Measurements from ENCODE around the gene ENC1. TPM values are rescaled to one million over a fixed set of nuclear protein-coding genes. Genes with fewer than 3 reads are reported as not detected.

Gene ENC1
- total and polyA plus RNA-seq, 2 of the 8 experiments (the other 6 are each of a cell fraction or from before 2014, with no cell fraction given), result 5.5 to 13.2 TPM

GRCh38 chr5:74640954-74641734 is 616 bp upstream of the ENC1 start:
- ChIA-PET POLR2A (ENCODE audit: partially characterized antibody) (interaction anchor here (0.6 to 2.3 kb wide), 33 partner anchors 8 to 710 kb away, joined by 3 to 24 read pairs (median 4); no protein-coding TSS in a partner anchor), CTCF (ENCODE audit: partially characterized antibody) (interaction anchor here (0.7 to 4.0 kb wide), 19 partner anchors 8 to 739 kb away, joined by 3 to 17 read pairs (median 4); no protein-coding TSS in a partner anchor)
- Histone ChIP-seq H3K18ac (ENCODE audit: extremely low read depth, low read length) (peak overlapping the region; percentile 81; the same call in 1 of the 2 replicates), H3K23ac (ENCODE audit: insufficient read length) (no peak overlapping the region), H3K56ac (replicated peaks; ENCODE audit: insufficient read length, low read depth, low read length) (no peak overlapping the region), H3K36me3 (ENCODE audit: control insufficient read depth in 2 of 4, insufficient read depth in 4 of 4, low read length in 3 of 4) (no peaks in the 10 kb centered on the region), H2BK120ac (replicated peaks; ENCODE audit: low read depth, low read length) (peak overlapping the region; percentile 51), H4K20me1 (replicated peaks in 1 of 2; ENCODE audit: control insufficient read depth in 1 of 2, insufficient read depth in 2 of 2, low read length in 2 of 2) (peaks cover 3 to 4% of the 10 kb centered on the region in 2 experiments), H2BK20ac (ENCODE audit: low read length) (no peak overlapping the region), H3K4me1 (replicated peaks in 1 of 4; ENCODE audit: control insufficient read depth in 3 of 4, insufficient read depth in 4 of 4, low read length in 3 of 4) (peaks cover 0 to 8% (median 2%) of the 10 kb centered on the region in 4 experiments; a peak in 5 of 7 replicates), H3K23me2 (ENCODE audit: low read depth, low read length) (peaks cover 14% of the 10 kb centered on the region; the same call in 1 of the 2 replicates), H4K8ac (ENCODE audit: extremely low read depth, insufficient read depth, low read length) (no peak overlapping the region; the same call in 1 of the 2 replicates), H2AFZ (ENCODE audit: low read length) (peak overlapping the region; percentile 91), H3K27ac (ENCODE audit: low read depth, low read length) (no peak overlapping the region), H4K91ac (replicated peaks; ENCODE audit: insufficient read length, low read length) (no peak overlapping the region), H2AK5ac (ENCODE audit: low read depth, low read length) (no peak overlapping the region), H3K14ac (ENCODE audit: insufficient read length) (no peak overlapping the region), H2BK15ac (ENCODE audit: low read length) (peak overlapping the region; percentile 94; the same call in 1 of the 2 replicates), H3K4me3 (ENCODE audit: extremely low read depth in 1 of 4, insufficient read depth in 2 of 4, low read depth in 3 of 4, low read length in 4 of 4) (peak overlapping the region; percentile 54 to 90 (median 86)), H3K79me2 (ENCODE audit: control insufficient read depth in 1 of 2, insufficient read depth in 2 of 2, low read length in 2 of 2) (peaks cover 0 to 28% of the 10 kb centered on the region in 2 experiments; a peak in 3 of 4 replicates), H4K5ac (ENCODE audit: insufficient read length, low read depth, low read length) (peak overlapping the region; percentile 42), H3K9ac (replicated peaks in 1 of 4; ENCODE audit: extremely low read depth in 1 of 4, low read depth in 3 of 4, low read length in 3 of 4) (peak overlapping the region in 2 of 4 experiments; percentile 46 to 54; a peak in 4 of 7 replicates), H3K4me2 (ENCODE audit: insufficient read depth in 1 of 2, low read depth in 2 of 2, low read length in 2 of 2) (peak overlapping the region; percentile 77 to 98), H3K27me3 (replicated peaks in 1 of 4; ENCODE audit: control insufficient read depth in 3 of 4, extremely low read depth in 1 of 4, insufficient read depth in 3 of 4, low read length in 3 of 4) (peaks cover 0 to 24% (median 10%) of the 10 kb centered on the region in 4 experiments; a peak in 6 of 7 replicates), H3K4ac (replicated peaks; ENCODE audit: insufficient read length, low read depth, low read length) (no peak overlapping the region), H2BK5ac (ENCODE audit: low read depth, low read length) (peak overlapping the region; percentile 50; the same call in 1 of the 2 replicates), H3K79me1 (ENCODE audit: low read depth, low read length) (no peaks in the 10 kb centered on the region), H2BK12ac (ENCODE audit: low read depth, low read length) (no peak overlapping the region), H3K9me3 (ENCODE audit: insufficient read depth in 2 of 2, low read depth in 1 of 2, low read length in 1 of 2) (no peaks in the 10 kb centered on the region)
- WGBS, 2 experiments (ENCODE audit: extremely low coverage in 1 of 2, insufficient coverage in 1 of 2, insufficient read length in 1 of 2, insufficient replicate concordance in 2 of 2, low coverage in 1 of 2, low lambda C conversion rate in 2 of 2, missing lambda C conversion rate in 1 of 2), result 2% methylated on average over 47 of the region's 47 CpGs; no CpG with 5 or more reads in 1 of the 2 experiments
- DNase-seq (ENCODE audit: low read depth in 1 of 2, low spot score in 2 of 2), result peak in 1 of 2 experiments; percentile 77
- no peak for FAIRE-seq
- peak; percentile 66; the same call in 1 of the 2 replicates for TF ChIP-seq RBBP5 (IDR thresholded peaks at IDR 0.05; ENCODE audit: borderline replicate concordance, low read depth, low read length)
- TF ChIP-seq EGR1 (IDR thresholded peaks at IDR 0.05; ENCODE audit: borderline replicate concordance, low read depth, low read length), result no peak
- no peak for TF ChIP-seq RNF2 (IDR thresholded peaks at IDR 0.05; ENCODE audit: borderline replicate concordance, low read depth, low read length, missing control alignments, poor library complexity, severe bottlenecking)
- no peak for TF ChIP-seq CBX5 (IDR thresholded peaks at IDR 0.05; ENCODE audit: low read depth, low read length)
- no peak for TF ChIP-seq FOSL1 (IDR thresholded peaks at IDR 0.05; ENCODE audit: insufficient read depth, low read depth, low read length)
- no peak for TF ChIP-seq RAD21 (IDR thresholded peaks at IDR 0.05 in 1 of 2, conservative IDR thresholded peaks at IDR 0.05 in 1 of 2; ENCODE audit: low read depth in 2 of 2, low read length in 2 of 2)
- TF ChIP-seq MAX (IDR thresholded peaks at IDR 0.05), result peak; percentile 76
- TF ChIP-seq SP2 (IDR thresholded peaks at IDR 0.05; ENCODE audit: low read length), result no peak
- no peak for TF ChIP-seq RXRA (IDR thresholded peaks at IDR 0.05; ENCODE audit: insufficient read depth, low read depth, low read length)
